ENCODE results near the gene CCDC87.
A peak's percentile ranks its signal among the peaks of the same experiment; 100 is the strongest.

The CCDC87 gene

DNA sequence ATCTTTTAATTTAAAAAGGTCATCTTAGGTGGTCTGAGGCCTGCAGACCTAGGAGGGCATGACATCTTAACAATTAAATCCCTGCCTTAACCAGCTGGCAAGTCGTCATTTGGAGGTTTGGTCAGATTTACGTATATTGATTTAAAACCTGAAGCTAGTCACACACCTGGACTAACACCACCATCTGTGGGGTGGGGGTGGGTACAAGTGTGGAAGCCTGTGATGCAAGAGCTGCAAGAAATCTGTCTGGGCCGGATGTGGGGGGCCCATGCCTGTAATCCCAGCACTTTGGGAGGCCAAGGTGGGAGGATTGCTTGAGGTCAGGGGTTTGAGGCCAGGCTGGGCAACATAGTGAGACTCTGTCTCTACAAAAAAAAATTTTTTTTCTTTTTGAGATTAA is 11.6 kb downstream of the CCDC87 start:
- H3K4me1 ChIP-seq (ENCODE audit: insufficient read depth, low read length, poor library complexity, severe bottlenecking): no peaks in the 10 kb centered on the region
- no peaks in the 10 kb centered on the region for H3K27me3 ChIP-seq (ENCODE audit: insufficient read depth, low read length, poor library complexity, severe bottlenecking)
- no peak overlapping the region for H2AFZ ChIP-seq (ENCODE audit: low read length)
- no peak overlapping the region for H3K9ac ChIP-seq (ENCODE audit: low read depth, low read length, poor library complexity, severe bottlenecking)
- no peaks in the 10 kb centered on the region for H4K20me1 ChIP-seq (ENCODE audit: insufficient read depth, low read length, poor library complexity, severe bottlenecking)
- no peaks in the 10 kb centered on the region for H3K79me2 ChIP-seq (ENCODE audit: insufficient read depth, low read length)
- H3K4me2 ChIP-seq (ENCODE audit: low read depth, low read length, poor library complexity, severe bottlenecking): no peak overlapping the region
- no peaks in the 10 kb centered on the region for H3F3A ChIP-seq (ENCODE audit: low read depth)
- TF ChIP-seq, protein P1, sequence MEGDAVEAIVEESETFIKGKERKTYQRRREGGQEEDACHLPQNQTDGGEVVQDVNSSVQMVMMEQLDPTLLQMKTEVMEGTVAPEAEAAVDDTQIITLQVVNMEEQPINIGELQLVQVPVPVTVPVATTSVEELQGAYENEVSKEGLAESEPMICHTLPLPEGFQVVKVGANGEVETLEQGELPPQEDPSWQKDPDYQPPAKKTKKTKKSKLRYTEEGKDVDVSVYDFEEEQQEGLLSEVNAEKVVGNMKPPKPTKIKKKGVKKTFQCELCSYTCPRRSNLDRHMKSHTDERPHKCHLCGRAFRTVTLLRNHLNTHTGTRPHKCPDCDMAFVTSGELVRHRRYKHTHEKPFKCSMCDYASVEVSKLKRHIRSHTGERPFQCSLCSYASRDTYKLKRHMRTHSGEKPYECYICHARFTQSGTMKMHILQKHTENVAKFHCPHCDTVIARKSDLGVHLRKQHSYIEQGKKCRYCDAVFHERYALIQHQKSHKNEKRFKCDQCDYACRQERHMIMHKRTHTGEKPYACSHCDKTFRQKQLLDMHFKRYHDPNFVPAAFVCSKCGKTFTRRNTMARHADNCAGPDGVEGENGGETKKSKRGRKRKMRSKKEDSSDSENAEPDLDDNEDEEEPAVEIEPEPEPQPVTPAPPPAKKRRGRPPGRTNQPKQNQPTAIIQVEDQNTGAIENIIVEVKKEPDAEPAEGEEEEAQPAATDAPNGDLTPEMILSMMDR (conservative IDR thresholded peaks at IDR 0.05; ENCODE audit: low read length): no peak
- TF ChIP-seq EZH2phosphoT487 (IDR thresholded peaks at IDR 0.05; ENCODE audit: borderline replicate concordance): no peak
- H3K36me3 ChIP-seq (ENCODE audit: insufficient read depth, low read length): no peaks in the 10 kb centered on the region
- no peak overlapping the region for H3K4me3 ChIP-seq (ENCODE audit: low read length, poor library complexity, severe bottlenecking)
- H3K9me3 ChIP-seq (ENCODE audit: insufficient read depth, low read depth, low read length): no peaks in the 10 kb centered on the region; the same call in 1 of the 2 replicates
- no peaks in the 10 kb centered on the region for H3K9me2 ChIP-seq (replicated peaks; ENCODE audit: low read depth, low read length)

DNA sequence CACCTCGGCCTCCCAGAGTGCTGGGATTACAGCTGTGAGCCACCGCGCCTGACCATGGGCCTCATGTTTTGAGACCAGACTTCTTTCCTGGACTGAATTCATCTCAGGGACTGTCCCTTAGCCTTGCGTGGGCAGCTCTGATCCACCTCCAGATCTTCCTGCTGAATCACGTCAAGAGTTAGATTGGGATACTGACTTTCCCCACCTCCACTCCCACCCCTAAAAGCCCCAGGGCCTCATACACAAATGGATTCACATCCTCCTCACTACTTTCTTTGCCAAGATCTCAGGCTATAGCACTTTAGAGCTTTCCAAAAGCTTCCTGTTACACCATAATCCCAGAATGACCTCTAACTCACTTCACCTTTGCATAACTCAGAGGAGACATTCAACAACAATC is 12.1 kb downstream of the CCDC87 start:
- Histone ChIP-seq H3K27me3 (ENCODE audit: insufficient read depth, low read length, poor library complexity, severe bottlenecking) (no peaks in the 10 kb centered on the region), H3F3A (ENCODE audit: low read depth) (no peaks in the 10 kb centered on the region), H3K4me3 (ENCODE audit: low read length, poor library complexity, severe bottlenecking) (no peak overlapping the region), H4K20me1 (ENCODE audit: insufficient read depth, low read length, poor library complexity, severe bottlenecking) (no peaks in the 10 kb centered on the region), H3K9me3 (ENCODE audit: insufficient read depth, low read depth, low read length) (no peaks in the 10 kb centered on the region; the same call in 1 of the 2 replicates), H3K79me2 (ENCODE audit: insufficient read depth, low read length) (no peaks in the 10 kb centered on the region), H3K36me3 (ENCODE audit: insufficient read depth, low read length) (no peaks in the 10 kb centered on the region), H3K9ac (ENCODE audit: low read depth, low read length, poor library complexity, severe bottlenecking) (no peak overlapping the region), H3K4me1 (ENCODE audit: insufficient read depth, low read length, poor library complexity, severe bottlenecking) (no peaks in the 10 kb centered on the region), H2AFZ (ENCODE audit: low read length) (no peak overlapping the region), H3K4me2 (ENCODE audit: low read depth, low read length, poor library complexity, severe bottlenecking) (no peak overlapping the region), H3K9me2 (replicated peaks; ENCODE audit: low read depth, low read length) (no peaks in the 10 kb centered on the region)
- TF ChIP-seq, protein P1 (conservative IDR thresholded peaks at IDR 0.05; ENCODE audit: low read length): no peak
- no peak for TF ChIP-seq EZH2phosphoT487 (IDR thresholded peaks at IDR 0.05; ENCODE audit: borderline replicate concordance)

DNA sequence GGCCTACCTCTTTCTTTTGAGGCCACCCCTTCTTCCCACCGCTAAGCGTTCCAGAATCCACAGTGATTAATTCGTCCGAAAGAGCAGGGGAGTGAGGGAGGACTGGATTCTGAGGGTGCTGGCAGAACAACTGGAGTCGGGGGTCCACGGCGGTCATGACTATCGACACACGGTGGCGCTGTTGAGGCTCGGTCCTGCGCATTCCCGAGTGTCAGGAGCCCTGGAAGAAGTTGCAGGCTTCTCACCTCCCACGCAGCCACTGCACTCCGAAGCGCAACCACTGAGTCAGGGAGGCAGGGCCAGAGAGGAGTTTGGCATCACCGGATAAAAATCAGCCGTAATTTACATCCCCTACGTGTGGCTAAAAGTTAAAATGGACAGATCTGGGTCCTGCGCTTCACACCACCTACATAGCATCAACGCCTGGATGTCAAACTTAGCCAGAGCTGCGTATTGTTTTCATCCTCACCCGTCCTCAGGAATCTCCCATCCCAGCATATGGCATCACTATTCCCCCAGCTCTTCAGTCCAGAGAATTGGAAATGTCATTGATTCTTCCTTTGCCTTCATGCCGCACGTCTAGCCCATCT is 13.8 kb downstream of the CCDC87 start:
- Histone ChIP-seq H3K36me3 (ENCODE audit: insufficient read depth, low read length) (no peaks in the 10 kb centered on the region), H3K4me2 (ENCODE audit: low read depth, low read length, poor library complexity, severe bottlenecking) (no peak overlapping the region), H3K9ac (ENCODE audit: low read depth, low read length, poor library complexity, severe bottlenecking) (no peak overlapping the region), H3K4me3 (ENCODE audit: low read length, poor library complexity, severe bottlenecking) (no peak overlapping the region), H3K9me2 (replicated peaks; ENCODE audit: low read depth, low read length) (no peaks in the 10 kb centered on the region), H3K79me2 (ENCODE audit: insufficient read depth, low read length) (no peaks in the 10 kb centered on the region), H4K20me1 (ENCODE audit: insufficient read depth, low read length, poor library complexity, severe bottlenecking) (no peaks in the 10 kb centered on the region), H2AFZ (ENCODE audit: low read length) (peak overlapping the region; percentile 49; the same call in 1 of the 2 replicates), H3F3A (ENCODE audit: low read depth) (no peaks in the 10 kb centered on the region), H3K4me1 (ENCODE audit: insufficient read depth, low read length, poor library complexity, severe bottlenecking) (no peaks in the 10 kb centered on the region), H3K27me3 (ENCODE audit: insufficient read depth, low read length, poor library complexity, severe bottlenecking) (no peaks in the 10 kb centered on the region), H3K9me3 (ENCODE audit: insufficient read depth, low read depth, low read length) (no peaks in the 10 kb centered on the region; the same call in 1 of the 2 replicates)
- TF ChIP-seq EZH2phosphoT487 (IDR thresholded peaks at IDR 0.05; ENCODE audit: borderline replicate concordance): no peak
- TF ChIP-seq, protein P1 (conservative IDR thresholded peaks at IDR 0.05; ENCODE audit: low read length): peak; percentile 86

Measured in Loucy (cell line).